Caco-2 (cell line): Measurements from ENCODE around the gene PRLR. TPM values are rescaled to one million over a fixed set of nuclear protein-coding genes. Genes with fewer than 3 reads are reported as not detected.

Source experiments
- BruUV-seq: library from RNA; stranded (reverse); fragments of 400-500 nt; replicated peaks from 2 replicates; lab custom pipeline; 2021; lab: Mats Ljungman, UMichigan
- CTCF ChIA-PET: fragments of 300-600 bp; sonication (Branson Sonifier 250); formaldehyde crosslinking; loops from one replicate; lab custom pipeline; 2022; ENCODE audit warnings: antibody characterized with exemption; lab: Charles Lee
- POLR2A ChIA-PET: fragments of 300-600 bp; sonication (Branson Sonifier 250); formaldehyde crosslinking; loops from one replicate; lab custom pipeline; 2022; ENCODE audit warnings: antibody characterized with exemption; lab: Charles Lee
- DNase-seq, 2 experiments: peaks; one replicate each; pipeline versions ENCODE4 v3.0.0 to v3.0.0-alpha.2; 2020 to 2022
- H3K27me3 ChIP-seq: replicated peaks from 2 replicates; pipeline ENCODE4 v1.6.0; 2011; ENCODE audit warnings: low read length; ENCODE audit not compliant: control insufficient read depth, insufficient read depth
- H3K36me3 ChIP-seq: 2 replicates; pipeline ENCODE4 v1.5.1; 2011; ENCODE audit warnings: low read length; ENCODE audit not compliant: control insufficient read depth, insufficient read depth
- H3K4me1 ChIP-seq: fragments of 250-450 bp; sonication (Bioruptor Pico); 2 replicates; pipeline ENCODE4 v1.5.1; 2020; ENCODE audit warnings: mild to moderate bottlenecking
- H3K4me3 ChIP-seq: 2 replicates; pipeline ENCODE4 v1.5.1; 2011; ENCODE audit warnings: low read depth, mild to moderate bottlenecking, control low read depth, low read length
- H3K9me3 ChIP-seq: fragments of 250-450 bp; sonication (Bioruptor Pico); 2 replicates; pipeline ENCODE4 v1.5.1; 2020; ENCODE audit warnings: mild to moderate bottlenecking, moderate library complexity
- H3K27ac Mint-ChIP-seq: one replicate; pipeline ENCODE4 v1.8.0; 2022; ENCODE audit warnings: mixed read lengths; ENCODE audit not compliant: unreplicated experiment
- H3K27me3 Mint-ChIP-seq: one replicate; pipeline ENCODE4 v1.8.0; 2022; ENCODE audit warnings: mixed read lengths; ENCODE audit not compliant: insufficient read depth, unreplicated experiment
- H3K36me3 Mint-ChIP-seq: one replicate; pipeline ENCODE4 v1.8.0; 2022; ENCODE audit warnings: mild to moderate bottlenecking, mixed read lengths; ENCODE audit not compliant: insufficient read depth, unreplicated experiment
- H3K4me1 Mint-ChIP-seq: one replicate; pipeline ENCODE4 v1.8.0; 2022; ENCODE audit warnings: low read depth, mixed read lengths; ENCODE audit not compliant: unreplicated experiment
- H3K4me3 Mint-ChIP-seq: one replicate; pipeline ENCODE4 v1.8.0; 2022; ENCODE audit warnings: mild to moderate bottlenecking, moderate library complexity, mixed read lengths; ENCODE audit not compliant: unreplicated experiment
- H3K9me3 Mint-ChIP-seq: one replicate; pipeline ENCODE4 v1.8.0; 2022; ENCODE audit warnings: mixed read lengths; ENCODE audit not compliant: unreplicated experiment
- intact Hi-C: fragments of 100-400 bp; cut with micrococcal nuclease; formaldehyde crosslinking; loops from one replicate; pipeline ENCODE4 v1.10.0; 2022; ENCODE audit not compliant: unreplicated experiment
- total RNA-seq: library from RNA; stranded (reverse); gene quantifications from 2 replicates; pipeline ENCODE4 v1.2.3, GENCODE V29; 2022
- TF ChIP-seq, protein P1 (sequence below), 2 experiments: fragments of 200-600 bp in 1 of 2; IDR thresholded peaks; 1 replicate in 1 of 2; 2 replicates in 1 of 2; pipeline versions ENCODE4 v1.5.1 to v1.8.0; 2011 to 2022; ENCODE audit warnings: antibody characterized with exemption in 1 of 2, control low read depth in 1 of 2, inconsistent platforms in 1 of 2, low read depth in 1 of 2, low read length in 1 of 2, mild to moderate bottlenecking in 1 of 2, moderate library complexity in 1 of 2; ENCODE audit not compliant: insufficient read depth in 1 of 2, severe bottlenecking in 1 of 2, unreplicated experiment in 1 of 2

Gene PRLR
- total RNA-seq, 1 experiment from 2014 or later: 2.3 TPM

- no peaks in the 10 kb centered on the region for H3K27me3 ChIP-seq
- no peaks in the 10 kb centered on the region for H3K9me3 Mint-ChIP-seq
- ChIA-PET CTCF (no interaction called here), POLR2A (no interaction called here)
- no peaks in the 10 kb centered on the region for H3K9me3 ChIP-seq
- intact Hi-C loops: no loop called here
- H3K36me3 Mint-ChIP-seq: no peaks in the 10 kb centered on the region
- H3K4me1 Mint-ChIP-seq: peaks cover 6% of the 10 kb centered on the region
- no TSS peak for BruUV-seq
- no peak overlapping the region for H3K4me3 ChIP-seq
- no peak for DNase-seq
- H3K36me3 ChIP-seq: no peaks in the 10 kb centered on the region
- H3K4me1 ChIP-seq: 0 out of 2 replicates have a peak, but pooled peaks cover 5% of the 10 kb centered on the region
- H3K27ac Mint-ChIP-seq: no peak overlapping the region
- TF ChIP-seq, protein P1, sequence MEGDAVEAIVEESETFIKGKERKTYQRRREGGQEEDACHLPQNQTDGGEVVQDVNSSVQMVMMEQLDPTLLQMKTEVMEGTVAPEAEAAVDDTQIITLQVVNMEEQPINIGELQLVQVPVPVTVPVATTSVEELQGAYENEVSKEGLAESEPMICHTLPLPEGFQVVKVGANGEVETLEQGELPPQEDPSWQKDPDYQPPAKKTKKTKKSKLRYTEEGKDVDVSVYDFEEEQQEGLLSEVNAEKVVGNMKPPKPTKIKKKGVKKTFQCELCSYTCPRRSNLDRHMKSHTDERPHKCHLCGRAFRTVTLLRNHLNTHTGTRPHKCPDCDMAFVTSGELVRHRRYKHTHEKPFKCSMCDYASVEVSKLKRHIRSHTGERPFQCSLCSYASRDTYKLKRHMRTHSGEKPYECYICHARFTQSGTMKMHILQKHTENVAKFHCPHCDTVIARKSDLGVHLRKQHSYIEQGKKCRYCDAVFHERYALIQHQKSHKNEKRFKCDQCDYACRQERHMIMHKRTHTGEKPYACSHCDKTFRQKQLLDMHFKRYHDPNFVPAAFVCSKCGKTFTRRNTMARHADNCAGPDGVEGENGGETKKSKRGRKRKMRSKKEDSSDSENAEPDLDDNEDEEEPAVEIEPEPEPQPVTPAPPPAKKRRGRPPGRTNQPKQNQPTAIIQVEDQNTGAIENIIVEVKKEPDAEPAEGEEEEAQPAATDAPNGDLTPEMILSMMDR (IDR thresholded peaks at IDR 0.05; ENCODE audit: insufficient read depth in 1 of 2, low read depth in 1 of 2, low read length in 1 of 2, severe bottlenecking in 1 of 2, unreplicated experiment in 1 of 2): no peak
- no peak overlapping the region for H3K4me3 Mint-ChIP-seq
- H3K27me3 Mint-ChIP-seq: peaks cover 2% of the 10 kb centered on the region
Measured at GRCh38 chr5:35199886-35200285, 30.4 kb downstream of the PRLR start.

DNA sequence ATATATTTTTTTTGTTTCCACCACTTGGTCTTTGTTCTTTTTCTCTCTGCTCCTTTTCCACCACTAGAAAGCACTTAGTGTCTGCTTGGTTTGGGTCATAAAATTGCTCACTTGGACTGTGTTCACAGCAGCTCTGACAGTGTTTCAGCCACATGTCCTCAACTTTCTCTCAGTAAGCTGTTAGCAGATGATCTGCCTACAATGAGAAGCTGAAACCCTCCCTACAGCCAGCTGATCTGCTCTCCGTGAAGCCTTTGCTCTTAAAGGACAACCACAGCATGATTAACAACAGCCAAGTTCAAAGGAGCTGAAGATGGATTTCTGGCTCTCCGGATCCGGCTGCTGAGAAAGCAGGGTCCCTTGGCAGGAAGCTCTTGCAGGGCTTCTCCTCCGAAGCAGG lies 31.6 kb downstream of the PRLR start:
- ChIA-PET CTCF (no interaction called here), POLR2A (no interaction called here)
- Histone ChIP-seq H3K9me3 (no peaks in the 10 kb centered on the region), H3K36me3 (no peaks in the 10 kb centered on the region), H3K27me3 (no peaks in the 10 kb centered on the region), H3K4me3 (no peak overlapping the region), H3K4me1 (0 out of 2 replicates have a peak, but pooled peaks cover 7% of the 10 kb centered on the region)
- H3K4me3 Mint-ChIP-seq: no peak overlapping the region
- H3K4me1 Mint-ChIP-seq: peaks cover 6% of the 10 kb centered on the region
- H3K27me3 Mint-ChIP-seq: peaks cover 2% of the 10 kb centered on the region
- H3K36me3 Mint-ChIP-seq: no peaks in the 10 kb centered on the region
- H3K9me3 Mint-ChIP-seq: no peaks in the 10 kb centered on the region
- BruUV-seq: no TSS peak
- DNase-seq: no peak
- intact Hi-C loops: no loop called here
- TF ChIP-seq, protein P1 (IDR thresholded peaks at IDR 0.05; ENCODE audit: insufficient read depth in 1 of 2, low read depth in 1 of 2, low read length in 1 of 2, severe bottlenecking in 1 of 2, unreplicated experiment in 1 of 2): no peak
- H3K27ac Mint-ChIP-seq: no peak overlapping the region

DNA sequence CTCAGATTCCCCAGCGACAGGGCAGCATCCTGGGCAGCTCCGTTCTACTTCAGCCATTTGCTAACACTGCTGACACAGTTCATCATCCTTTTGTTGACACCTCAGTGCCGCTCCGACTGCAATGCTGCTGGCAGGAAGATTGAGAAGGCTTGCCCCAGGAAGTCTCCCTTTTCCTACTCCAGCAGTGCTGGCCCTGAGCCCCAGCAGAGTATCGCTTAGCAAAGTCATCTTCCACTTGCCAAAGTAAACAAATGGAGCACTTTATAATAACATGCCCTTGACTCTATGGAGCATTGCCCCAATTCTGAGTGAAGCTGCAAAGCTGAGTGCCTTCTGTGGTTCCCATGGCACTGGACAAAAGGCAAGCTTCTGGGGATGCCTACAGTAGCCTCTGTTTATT lies 32.2 kb downstream of the PRLR start:
- H3K4me3 Mint-ChIP-seq: no peak overlapping the region
- Histone ChIP-seq H3K4me3 (no peak overlapping the region), H3K27me3 (no peaks in the 10 kb centered on the region), H3K9me3 (no peaks in the 10 kb centered on the region), H3K36me3 (no peaks in the 10 kb centered on the region), H3K4me1 (0 out of 2 replicates have a peak, but pooled peaks cover 7% of the 10 kb centered on the region)
- H3K4me1 Mint-ChIP-seq: peaks cover 6% of the 10 kb centered on the region
- H3K27ac Mint-ChIP-seq: no peak overlapping the region
- no peak for DNase-seq
- H3K27me3 Mint-ChIP-seq: peaks cover 2% of the 10 kb centered on the region
- CTCF ChIA-PET: no interaction called here
- TF ChIP-seq, protein P1 (IDR thresholded peaks at IDR 0.05; ENCODE audit: insufficient read depth in 1 of 2, low read depth in 1 of 2, low read length in 1 of 2, severe bottlenecking in 1 of 2, unreplicated experiment in 1 of 2): no peak
- intact Hi-C loops: no loop called here
- BruUV-seq: no TSS peak
- POLR2A ChIA-PET: no interaction called here
- no peaks in the 10 kb centered on the region for H3K36me3 Mint-ChIP-seq
- no peaks in the 10 kb centered on the region for H3K9me3 Mint-ChIP-seq
